Smooth muscle cell of the pulmonary artery (primary cell): Measurements from ENCODE around the gene UNC13A. TPM values are rescaled to one million over a fixed set of nuclear protein-coding genes. Genes with fewer than 3 reads are reported as not detected.

ENCODE experiments used
- total RNA-seq: library from RNA; depleted of rRNA; stranded (reverse); fragments of >200 nt; gene quantifications from 2 replicates; pipeline ENCODE4 v1.2.3, GENCODE V29; 2014

The UNC13A gene
- total RNA-seq, result 5.4 and 6.5 TPM in 2 replicates

GRCh38 chr19:17687857-17688784, at the start of gene UNC13A:
TSS of gene UNC13A (minus strand) at chr19:17688354. CDS start at chr19:17688199, 155 bp downstream.

GRCh38 chr19:17718947-17719711, 31.0 kb upstream of the UNC13A start, which contains the start of gene MAP1S:
TSS of gene MAP1S (plus strand) at chr19:17719480. CDS start at chr19:17719503, 23 bp downstream.

GRCh38 chr19:17555480-17555928, 132.7 kb downstream of the UNC13A start, which contains the start of gene COLGALT1:
TSS of gene COLGALT1 (plus strand) at chr19:17555649. CDS start at chr19:17555714, 65 bp downstream.

Other genes starting within 250 kb of the UNC13A start
- 0.20 and 0.23 TPM in 2 replicates for gene TMEM221, start 239.7 kb downstream of the UNC13A start, total RNA-seq
- gene NXNL1, start 227.4 kb downstream of the UNC13A start, total RNA-seq, result not detected in 2 replicates
- 36.1 and 44.5 TPM in 2 replicates for gene SLC27A1, start 217.8 kb downstream of the UNC13A start, total RNA-seq
- gene PGLS, start 176.7 kb downstream of the UNC13A start, total RNA-seq, result 48.4 and 65.4 TPM in 2 replicates
- gene COLGALT1, start 132.7 kb downstream of the UNC13A start, total RNA-seq, result 123 and 160 TPM in 2 replicates
- 56.9 and 69.9 TPM in 2 replicates for gene MAP1S, start 31.1 kb upstream of the UNC13A start, total RNA-seq
- 0.17 and 0.65 TPM in 2 replicates for gene FCHO1, start 63.1 kb upstream of the UNC13A start, total RNA-seq
- not detected in 2 replicates for gene B3GNT3, start 106.8 kb upstream of the UNC13A start, total RNA-seq
- gene INSL3, start 133.2 kb upstream of the UNC13A start, total RNA-seq, result not detected in 2 replicates
- 7.1 and 8.9 TPM in 2 replicates for gene JAK3, start 159.6 kb upstream of the UNC13A start, total RNA-seq
- 884 and 1,013 TPM in 2 replicates for gene RPL18A, start 171.6 kb upstream of the UNC13A start, total RNA-seq
- gene SLC5A5, start 183.6 kb upstream of the UNC13A start, total RNA-seq, result not detected in 2 replicates
- 31.9 and 36.4 TPM in 2 replicates for gene CCDC124, start 244.7 kb upstream of the UNC13A start, total RNA-seq